ENCODE results near the gene THSD7B.
"Not testable (repeated sequence)": the region's sequence is repeated elsewhere in the genome, so short reads cannot be mapped to it uniquely, and the experiment has no call there.

The THSD7B gene

GRCh38 chr2:137696916-137697315, 931.6 kb downstream of the THSD7B start:
- no peak overlapping the region for H3K4me3 ChIP-seq (ENCODE audit: low read depth, low read length)
- no peak for DNase-seq (ENCODE audit: low read depth, low spot score)
- CTCF ChIA-PET, result no interaction called here
- TF ChIP-seq, protein P1, sequence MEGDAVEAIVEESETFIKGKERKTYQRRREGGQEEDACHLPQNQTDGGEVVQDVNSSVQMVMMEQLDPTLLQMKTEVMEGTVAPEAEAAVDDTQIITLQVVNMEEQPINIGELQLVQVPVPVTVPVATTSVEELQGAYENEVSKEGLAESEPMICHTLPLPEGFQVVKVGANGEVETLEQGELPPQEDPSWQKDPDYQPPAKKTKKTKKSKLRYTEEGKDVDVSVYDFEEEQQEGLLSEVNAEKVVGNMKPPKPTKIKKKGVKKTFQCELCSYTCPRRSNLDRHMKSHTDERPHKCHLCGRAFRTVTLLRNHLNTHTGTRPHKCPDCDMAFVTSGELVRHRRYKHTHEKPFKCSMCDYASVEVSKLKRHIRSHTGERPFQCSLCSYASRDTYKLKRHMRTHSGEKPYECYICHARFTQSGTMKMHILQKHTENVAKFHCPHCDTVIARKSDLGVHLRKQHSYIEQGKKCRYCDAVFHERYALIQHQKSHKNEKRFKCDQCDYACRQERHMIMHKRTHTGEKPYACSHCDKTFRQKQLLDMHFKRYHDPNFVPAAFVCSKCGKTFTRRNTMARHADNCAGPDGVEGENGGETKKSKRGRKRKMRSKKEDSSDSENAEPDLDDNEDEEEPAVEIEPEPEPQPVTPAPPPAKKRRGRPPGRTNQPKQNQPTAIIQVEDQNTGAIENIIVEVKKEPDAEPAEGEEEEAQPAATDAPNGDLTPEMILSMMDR (IDR thresholded peaks at IDR 0.05; ENCODE audit: insufficient read depth, low read length, missing control alignments), result no peak
- POLR2A ChIA-PET, result no interaction called here

GRCh38 chr2:137700250-137700649, 934.9 kb downstream of the THSD7B start:
- CTCF ChIA-PET; POLR2A ChIA-PET; DNase-seq (ENCODE audit: low read depth, low spot score); H3K4me3 ChIP-seq (ENCODE audit: low read depth, low read length): not testable (repeated sequence)

- POLR2A ChIA-PET, result no interaction called here
- no peak overlapping the region for H3K4me3 ChIP-seq (ENCODE audit: low read depth, low read length)
- CTCF ChIA-PET, result no interaction called here
- TF ChIP-seq, protein P1 (IDR thresholded peaks at IDR 0.05; ENCODE audit: insufficient read depth, low read length, missing control alignments), result no peak
- DNase-seq (ENCODE audit: low read depth, low spot score), result no peak
Measured at GRCh38 chr2:137700681-137701080, 935.3 kb downstream of the THSD7B start.

DNA sequence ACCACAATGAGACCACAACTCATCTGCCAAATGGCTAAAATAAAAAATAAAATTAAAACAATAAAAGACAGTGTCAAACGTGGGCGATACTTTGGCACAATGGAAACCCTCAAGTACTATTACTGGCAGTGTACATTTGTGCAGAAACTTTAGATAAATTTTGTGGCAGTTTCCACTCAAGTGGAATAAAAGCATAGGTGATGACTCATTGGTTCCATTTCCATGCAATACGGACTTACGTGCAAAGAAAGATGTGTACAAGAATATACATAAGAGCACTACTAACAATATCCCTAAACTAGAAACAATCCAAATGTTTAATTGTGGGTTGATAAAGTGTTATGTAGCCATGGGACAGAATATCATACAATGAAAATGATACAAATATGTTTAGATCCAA, 940.0 kb downstream of the THSD7B start:
- DNase-seq (ENCODE audit: low read depth, low spot score), result no peak
- no peak overlapping the region for H3K4me3 ChIP-seq (ENCODE audit: low read depth, low read length)
- POLR2A ChIA-PET, result no interaction called here
- TF ChIP-seq, protein P1 (IDR thresholded peaks at IDR 0.05; ENCODE audit: insufficient read depth, low read length, missing control alignments), result no peak
- CTCF ChIA-PET, result no interaction called here

DNA sequence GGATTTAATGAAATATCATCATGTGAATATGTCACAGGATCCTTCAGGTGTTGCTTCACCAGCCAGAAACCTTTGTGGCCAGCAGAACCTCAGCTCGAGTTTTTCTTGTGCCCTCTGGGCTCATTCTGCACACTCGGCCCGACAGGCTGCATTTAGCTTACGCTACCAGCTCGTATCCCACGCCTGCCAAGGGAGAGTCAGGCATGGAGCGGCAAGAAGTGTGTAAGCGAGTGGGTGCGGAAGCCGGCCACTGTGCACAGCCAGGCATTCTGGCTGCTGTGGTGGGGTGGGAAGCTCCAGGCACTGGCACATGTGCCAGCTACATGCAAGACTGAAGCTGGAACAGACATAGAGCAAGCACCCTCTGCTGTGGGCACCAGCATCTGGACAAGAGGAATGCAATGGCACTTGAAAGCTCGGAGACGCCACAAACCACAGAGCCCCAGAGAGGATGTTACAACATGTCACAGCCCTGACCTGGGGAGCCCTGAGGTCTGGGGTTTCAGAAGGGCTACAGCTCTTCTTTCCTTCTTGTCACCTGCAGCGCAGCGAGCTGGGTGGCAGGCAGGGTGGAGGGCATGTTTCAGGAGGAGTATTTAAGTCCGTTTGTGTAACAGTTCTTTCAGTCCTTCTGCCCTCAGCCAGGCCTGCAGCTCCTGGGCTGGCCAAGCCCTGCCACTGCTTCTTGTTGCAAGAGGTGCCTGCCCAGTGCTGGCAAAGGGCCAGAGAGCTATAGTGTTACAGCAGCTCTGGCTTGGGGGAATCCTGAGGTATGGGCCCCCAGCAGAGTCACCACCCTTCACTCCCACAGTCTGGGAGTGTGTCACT, 941.7 kb downstream of the THSD7B start:
- no peak overlapping the region for H3K4me3 ChIP-seq (ENCODE audit: low read depth, low read length)
- no peak for DNase-seq (ENCODE audit: low read depth, low spot score)
- ChIA-PET POLR2A (no interaction called here), CTCF (no interaction called here)
- TF ChIP-seq, protein P1 (IDR thresholded peaks at IDR 0.05; ENCODE audit: insufficient read depth, low read length, missing control alignments), result no peak

GRCh38 chr2:137708311-137708710, 943.0 kb downstream of the THSD7B start:
- ChIA-PET POLR2A (no interaction called here), CTCF (no interaction called here)
- H3K4me3 ChIP-seq (ENCODE audit: low read depth, low read length), result no peak overlapping the region
- no peak for DNase-seq (ENCODE audit: low read depth, low spot score)
- TF ChIP-seq, protein P1 (IDR thresholded peaks at IDR 0.05; ENCODE audit: insufficient read depth, low read length, missing control alignments), result no peak

- H3K4me3 ChIP-seq (ENCODE audit: low read depth, low read length), result no peak overlapping the region
- POLR2A ChIA-PET, result no interaction called here
- DNase-seq (ENCODE audit: low read depth, low spot score), result no peak
- TF ChIP-seq, protein P1 (IDR thresholded peaks at IDR 0.05; ENCODE audit: insufficient read depth, low read length, missing control alignments), result no peak
- CTCF ChIA-PET, result no interaction called here
Measured at GRCh38 chr2:137715731-137716191, 950.4 kb downstream of the THSD7B start.

All from AG04449 (cell line).